ENCODE data around the gene ZNF830. TPM values are rescaled to one million over a fixed set of nuclear protein-coding genes. Genes with fewer than 3 reads are reported as not detected.
A peak's percentile ranks its signal among the peaks of the same experiment; 100 is the strongest.

The ZNF830 gene
- total and polyA plus RNA-seq, 9 of the 15 experiments (the other 6 are each of a cell fraction or from before 2014, with no cell fraction given), result 13.1 to 28.7 (median 21.7) TPM

DNA sequence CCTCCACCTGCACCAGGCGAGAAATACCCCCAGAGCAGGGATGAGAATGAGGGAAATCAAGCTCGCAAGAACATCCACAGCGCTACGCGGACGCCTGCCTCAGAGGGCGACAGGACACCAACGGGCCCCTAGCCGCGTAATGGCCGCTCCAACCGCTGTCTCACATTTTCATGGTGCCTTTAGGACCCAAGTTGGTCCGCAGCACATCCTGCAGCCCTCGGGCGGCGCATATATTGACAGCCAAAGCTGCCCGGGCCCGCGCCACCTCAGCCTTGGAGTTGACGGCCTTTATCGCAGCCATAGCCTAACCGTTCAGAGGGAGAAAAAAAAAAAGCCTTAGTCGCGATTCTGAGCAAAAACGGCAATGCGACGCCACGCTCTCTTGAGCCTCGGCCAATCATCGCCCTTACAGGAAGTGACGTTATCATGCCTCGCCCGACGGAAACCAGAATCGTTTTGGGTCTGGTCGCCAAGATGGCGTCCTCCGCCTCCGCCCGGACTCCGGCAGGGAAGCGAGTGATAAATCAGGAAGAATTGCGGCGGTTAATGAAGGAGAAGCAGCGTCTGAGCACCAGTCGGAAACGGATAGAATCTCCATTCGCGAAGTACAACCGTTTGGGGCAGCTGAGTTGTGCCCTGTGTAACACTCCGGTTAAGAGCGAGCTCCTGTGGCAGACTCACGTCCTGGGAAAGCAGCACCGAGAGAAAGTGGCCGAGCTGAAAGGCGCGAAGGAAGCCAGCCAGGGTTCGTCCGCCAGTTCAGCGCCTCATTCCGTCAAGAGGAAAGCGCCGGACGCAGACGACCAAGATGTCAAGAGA lies at the start of gene ZNF830, which contains the start of gene CCT6B (continued):
- TF ChIP-seq, protein P1, sequence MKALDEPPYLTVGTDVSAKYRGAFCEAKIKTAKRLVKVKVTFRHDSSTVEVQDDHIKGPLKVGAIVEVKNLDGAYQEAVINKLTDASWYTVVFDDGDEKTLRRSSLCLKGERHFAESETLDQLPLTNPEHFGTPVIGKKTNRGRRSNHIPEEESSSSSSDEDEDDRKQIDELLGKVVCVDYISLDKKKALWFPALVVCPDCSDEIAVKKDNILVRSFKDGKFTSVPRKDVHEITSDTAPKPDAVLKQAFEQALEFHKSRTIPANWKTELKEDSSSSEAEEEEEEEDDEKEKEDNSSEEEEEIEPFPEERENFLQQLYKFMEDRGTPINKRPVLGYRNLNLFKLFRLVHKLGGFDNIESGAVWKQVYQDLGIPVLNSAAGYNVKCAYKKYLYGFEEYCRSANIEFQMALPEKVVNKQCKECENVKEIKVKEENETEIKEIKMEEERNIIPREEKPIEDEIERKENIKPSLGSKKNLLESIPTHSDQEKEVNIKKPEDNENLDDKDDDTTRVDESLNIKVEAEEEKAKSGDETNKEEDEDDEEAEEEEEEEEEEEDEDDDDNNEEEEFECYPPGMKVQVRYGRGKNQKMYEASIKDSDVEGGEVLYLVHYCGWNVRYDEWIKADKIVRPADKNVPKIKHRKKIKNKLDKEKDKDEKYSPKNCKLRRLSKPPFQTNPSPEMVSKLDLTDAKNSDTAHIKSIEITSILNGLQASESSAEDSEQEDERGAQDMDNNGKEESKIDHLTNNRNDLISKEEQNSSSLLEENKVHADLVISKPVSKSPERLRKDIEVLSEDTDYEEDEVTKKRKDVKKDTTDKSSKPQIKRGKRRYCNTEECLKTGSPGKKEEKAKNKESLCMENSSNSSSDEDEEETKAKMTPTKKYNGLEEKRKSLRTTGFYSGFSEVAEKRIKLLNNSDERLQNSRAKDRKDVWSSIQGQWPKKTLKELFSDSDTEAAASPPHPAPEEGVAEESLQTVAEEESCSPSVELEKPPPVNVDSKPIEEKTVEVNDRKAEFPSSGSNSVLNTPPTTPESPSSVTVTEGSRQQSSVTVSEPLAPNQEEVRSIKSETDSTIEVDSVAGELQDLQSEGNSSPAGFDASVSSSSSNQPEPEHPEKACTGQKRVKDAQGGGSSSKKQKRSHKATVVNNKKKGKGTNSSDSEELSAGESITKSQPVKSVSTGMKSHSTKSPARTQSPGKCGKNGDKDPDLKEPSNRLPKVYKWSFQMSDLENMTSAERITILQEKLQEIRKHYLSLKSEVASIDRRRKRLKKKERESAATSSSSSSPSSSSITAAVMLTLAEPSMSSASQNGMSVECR (CRISPR knock-in tag; IDR thresholded peaks at IDR 0.05), result no peak
- TF ChIP-seq HIVEP1 (CRISPR knock-in tag; IDR thresholded peaks at IDR 0.05), result no peak
- TF ChIP-seq ZNF253 (CRISPR knock-in tag; conservative IDR thresholded peaks at IDR 0.05), result no peak
- peak; percentile 14; the same call in 1 of the 2 replicates for TF ChIP-seq EP300 (IDR thresholded peaks at IDR 0.05; ENCODE audit: low read length)
- TF ChIP-seq, protein P2, sequence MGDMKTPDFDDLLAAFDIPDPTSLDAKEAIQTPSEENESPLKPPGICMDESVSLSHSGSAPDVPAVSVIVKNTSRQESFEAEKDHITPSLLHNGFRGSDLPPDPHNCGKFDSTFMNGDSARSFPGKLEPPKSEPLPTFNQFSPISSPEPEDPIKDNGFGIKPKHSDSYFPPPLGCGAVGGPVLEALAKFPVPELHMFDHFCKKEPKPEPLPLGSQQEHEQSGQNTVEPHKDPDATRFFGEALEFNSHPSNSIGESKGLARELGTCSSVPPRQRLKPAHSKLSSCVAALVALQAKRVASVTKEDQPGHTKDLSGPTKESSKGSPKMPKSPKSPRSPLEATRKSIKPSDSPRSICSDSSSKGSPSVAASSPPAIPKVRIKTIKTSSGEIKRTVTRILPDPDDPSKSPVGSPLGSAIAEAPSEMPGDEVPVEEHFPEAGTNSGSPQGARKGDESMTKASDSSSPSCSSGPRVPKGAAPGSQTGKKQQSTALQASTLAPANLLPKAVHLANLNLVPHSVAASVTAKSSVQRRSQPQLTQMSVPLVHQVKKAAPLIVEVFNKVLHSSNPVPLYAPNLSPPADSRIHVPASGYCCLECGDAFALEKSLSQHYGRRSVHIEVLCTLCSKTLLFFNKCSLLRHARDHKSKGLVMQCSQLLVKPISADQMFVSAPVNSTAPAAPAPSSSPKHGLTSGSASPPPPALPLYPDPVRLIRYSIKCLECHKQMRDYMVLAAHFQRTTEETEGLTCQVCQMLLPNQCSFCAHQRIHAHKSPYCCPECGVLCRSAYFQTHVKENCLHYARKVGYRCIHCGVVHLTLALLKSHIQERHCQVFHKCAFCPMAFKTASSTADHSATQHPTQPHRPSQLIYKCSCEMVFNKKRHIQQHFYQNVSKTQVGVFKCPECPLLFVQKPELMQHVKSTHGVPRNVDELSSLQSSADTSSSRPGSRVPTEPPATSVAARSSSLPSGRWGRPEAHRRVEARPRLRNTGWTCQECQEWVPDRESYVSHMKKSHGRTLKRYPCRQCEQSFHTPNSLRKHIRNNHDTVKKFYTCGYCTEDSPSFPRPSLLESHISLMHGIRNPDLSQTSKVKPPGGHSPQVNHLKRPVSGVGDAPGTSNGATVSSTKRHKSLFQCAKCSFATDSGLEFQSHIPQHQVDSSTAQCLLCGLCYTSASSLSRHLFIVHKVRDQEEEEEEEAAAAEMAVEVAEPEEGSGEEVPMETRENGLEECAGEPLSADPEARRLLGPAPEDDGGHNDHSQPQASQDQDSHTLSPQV (IDR thresholded peaks at IDR 0.05), result peak; percentile 53
- no peak for TF ChIP-seq ZNF311 (CRISPR knock-in tag; IDR thresholded peaks at IDR 0.05)
- peak; percentile 94 for TF ChIP-seq BRD4 (IDR thresholded peaks at IDR 0.05)
- peak; percentile 96 for TF ChIP-seq TAF1 (IDR thresholded peaks at IDR 0.05; ENCODE audit: control insufficient read depth, extremely low read depth, insufficient read depth, low read length, severe bottlenecking)
- TF ChIP-seq ZNF584 (CRISPR knock-in tag; IDR thresholded peaks at IDR 0.05; ENCODE audit: low read depth), result no peak
- peak in 1 of 2 experiments; percentile 91; a peak in 2 of 4 replicates for TF ChIP-seq HDAC1 (IDR thresholded peaks at IDR 0.05)
- TF ChIP-seq, protein P3, sequence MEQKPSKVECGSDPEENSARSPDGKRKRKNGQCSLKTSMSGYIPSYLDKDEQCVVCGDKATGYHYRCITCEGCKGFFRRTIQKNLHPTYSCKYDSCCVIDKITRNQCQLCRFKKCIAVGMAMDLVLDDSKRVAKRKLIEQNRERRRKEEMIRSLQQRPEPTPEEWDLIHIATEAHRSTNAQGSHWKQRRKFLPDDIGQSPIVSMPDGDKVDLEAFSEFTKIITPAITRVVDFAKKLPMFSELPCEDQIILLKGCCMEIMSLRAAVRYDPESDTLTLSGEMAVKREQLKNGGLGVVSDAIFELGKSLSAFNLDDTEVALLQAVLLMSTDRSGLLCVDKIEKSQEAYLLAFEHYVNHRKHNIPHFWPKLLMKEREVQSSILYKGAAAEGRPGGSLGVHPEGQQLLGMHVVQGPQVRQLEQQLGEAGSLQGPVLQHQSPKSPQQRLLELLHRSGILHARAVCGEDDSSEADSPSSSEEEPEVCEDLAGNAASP (IDR thresholded peaks at IDR 0.05), result no peak
- peak; percentile 78; the same call in 1 of the 2 replicates for TF ChIP-seq MBD2 (IDR thresholded peaks at IDR 0.05; ENCODE audit: borderline replicate concordance, low read depth)
- TF ChIP-seq FOXA3 (CRISPR knock-in tag; conservative IDR thresholded peaks at IDR 0.05 in 1 of 2, IDR thresholded peaks at IDR 0.05 in 1 of 2), result no peak

All from K562 (cell line).